GM12878 (cell line): ENCODE data around the gene SMIM35.

ENCODE experiments used
- CEBPZ ChIP-seq: fragments of 150-350 bp; IDR thresholded peaks from 2 replicates; pipeline ENCODE4 v1.6.1; 2016; ENCODE audit warnings: low read depth, low read length
- CTCF ChIP-seq, 3 experiments: IDR thresholded peaks in 2 of 3; conservative IDR thresholded peaks in 1 of 3; 2 replicates each; pipeline ENCODE4 v1.5.1; 2011; ENCODE audit warnings: low read depth in 3 of 3, low read length in 3 of 3, mild to moderate bottlenecking in 3 of 3, control low read depth in 2 of 3, moderate library complexity in 2 of 3, inconsistent platforms in 1 of 3, mixed read lengths in 1 of 3; ENCODE audit not compliant: control insufficient read depth in 2 of 3, insufficient read depth in 1 of 3; ENCODE audit errors: extremely low read depth in 1 of 3
- MAX ChIP-seq: IDR thresholded peaks from 2 replicates; pipeline ENCODE4 v1.6.1; 2012; ENCODE audit warnings: low read depth, low read length, improper control_type of control experiment
- MYC ChIP-seq: IDR thresholded peaks from 2 replicates; pipeline ENCODE4 v1.6.1; 2011; ENCODE audit warnings: mild to moderate bottlenecking, low read length, moderate library complexity, inconsistent platforms; ENCODE audit not compliant: insufficient read depth, insufficient replicate concordance, insufficient read length, severe bottlenecking
- NFXL1 ChIP-seq: fragments of 450-650 bp; IDR thresholded peaks from 2 replicates; pipeline ENCODE4 v1.6.1; 2017; ENCODE audit warnings: antibody characterized with exemption, mild to moderate bottlenecking, borderline replicate concordance
- SUZ12 ChIP-seq: fragments of 200-600 bp; sonication (generic); IDR thresholded peaks from one replicate; pipeline ENCODE4 v1.6.1; 2018; ENCODE audit warnings: antibody characterized with exemption, mild to moderate bottlenecking; ENCODE audit not compliant: unreplicated experiment
- ZNF274 ChIP-seq: IDR thresholded peaks from one replicate; pipeline ENCODE4 v1.8.0; 2011; ENCODE audit not compliant: insufficient read length, insufficient read depth
- TF ChIP-seq, protein P1 (sequence below): IDR thresholded peaks from 2 replicates; pipeline ENCODE4 v1.6.1; 2011; ENCODE audit warnings: borderline replicate concordance, low read depth, mild to moderate bottlenecking, moderate library complexity, low read length; ENCODE audit not compliant: insufficient read depth, poor library complexity, severe bottlenecking

DNA sequence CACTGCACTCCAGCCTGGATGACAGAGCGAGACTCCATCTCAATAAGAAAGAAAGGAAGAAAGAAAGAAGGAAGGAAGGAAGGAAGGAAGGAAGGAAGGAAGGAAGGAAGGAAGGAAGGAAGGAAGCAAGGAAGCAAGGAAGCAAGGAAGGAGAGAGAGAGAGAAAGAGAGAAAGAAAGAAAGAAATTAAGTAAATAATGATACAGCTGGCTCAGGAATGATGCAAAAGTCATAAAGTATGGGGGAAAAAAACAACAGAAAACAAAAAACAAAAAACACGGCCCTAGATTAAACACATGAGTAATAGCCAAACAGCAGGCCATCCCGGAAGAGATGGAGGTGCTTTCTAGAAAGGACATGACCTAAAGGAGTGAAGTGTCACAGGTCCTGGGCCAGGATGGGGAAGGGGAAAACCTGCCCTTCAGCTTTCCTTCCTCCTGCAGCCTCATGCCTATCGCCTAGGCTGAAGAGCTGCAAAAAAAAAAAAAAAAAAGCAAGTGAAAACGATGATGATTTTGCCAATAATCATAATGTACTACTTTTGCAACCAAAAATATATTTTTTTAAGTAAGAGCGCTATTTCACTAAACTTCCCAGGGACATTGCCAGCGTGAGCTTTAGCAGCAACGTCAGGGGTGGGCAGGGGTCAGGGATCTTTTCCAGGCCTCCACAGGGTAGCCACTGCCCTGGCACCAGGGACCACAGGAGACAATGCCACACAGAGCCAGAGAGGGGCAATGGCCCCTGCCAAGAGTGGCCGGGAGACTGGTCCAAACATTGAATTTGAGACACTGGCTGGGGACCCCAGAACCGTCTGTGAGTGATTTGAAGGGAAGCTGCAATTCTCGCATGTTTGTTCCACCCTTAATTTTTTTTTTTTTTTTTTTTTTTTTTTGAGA, 38.0 kb downstream of the SMIM35 start:
- TF ChIP-seq CTCF (IDR thresholded peaks at IDR 0.05 in 2 of 3, conservative IDR thresholded peaks at IDR 0.05 in 1 of 3; ENCODE audit: control insufficient read depth in 2 of 3, extremely low read depth in 1 of 3, insufficient read depth in 1 of 3, low read depth in 3 of 3, low read length in 3 of 3): no peak
- TF ChIP-seq MAX: no peak
- TF ChIP-seq, protein P1, sequence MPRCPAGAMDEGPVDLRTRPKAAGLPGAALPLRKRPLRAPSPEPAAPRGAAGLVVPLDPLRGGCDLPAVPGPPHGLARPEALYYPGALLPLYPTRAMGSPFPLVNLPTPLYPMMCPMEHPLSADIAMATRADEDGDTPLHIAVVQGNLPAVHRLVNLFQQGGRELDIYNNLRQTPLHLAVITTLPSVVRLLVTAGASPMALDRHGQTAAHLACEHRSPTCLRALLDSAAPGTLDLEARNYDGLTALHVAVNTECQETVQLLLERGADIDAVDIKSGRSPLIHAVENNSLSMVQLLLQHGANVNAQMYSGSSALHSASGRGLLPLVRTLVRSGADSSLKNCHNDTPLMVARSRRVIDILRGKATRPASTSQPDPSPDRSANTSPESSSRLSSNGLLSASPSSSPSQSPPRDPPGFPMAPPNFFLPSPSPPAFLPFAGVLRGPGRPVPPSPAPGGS: no peak
- TF ChIP-seq ZNF274: no peak
- TF ChIP-seq MYC: no peak
- no peak for TF ChIP-seq CEBPZ
- no peak for TF ChIP-seq NFXL1
- TF ChIP-seq SUZ12: no peak
